ENCODE data around the gene SLC45A2.

Gene SLC45A2

GRCh38 chr5:34007201-34007620 is 22.7 kb upstream of the SLC45A2 start:
- peak; percentile 34 for DNase-seq (ENCODE audit: low spot score)

GRCh38 chr5:34005681-34006080 is 21.2 kb upstream of the SLC45A2 start:
- DNase-seq (ENCODE audit: low spot score) = no peak

DNA sequence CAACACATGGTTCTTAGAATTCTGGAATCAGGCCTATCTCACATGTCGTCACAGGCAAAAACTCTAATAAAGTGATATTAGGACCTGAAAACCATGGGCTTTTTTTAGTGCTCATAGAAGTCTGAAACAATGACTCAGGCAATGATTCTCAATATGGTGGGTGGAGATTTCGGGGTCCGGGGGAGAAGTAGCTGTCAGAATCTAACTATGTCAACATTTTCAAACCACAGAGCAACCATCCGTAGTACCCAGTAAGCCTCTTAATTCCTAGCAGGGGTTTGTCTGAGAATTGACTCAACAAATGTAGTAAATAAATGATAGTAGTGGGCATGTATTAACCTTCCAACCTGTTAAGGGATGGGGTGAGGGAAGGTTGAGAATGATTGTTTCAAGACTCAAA is 20.7 kb upstream of the SLC45A2 start:
- DNase-seq (ENCODE audit: low spot score) = no peak

DNA sequence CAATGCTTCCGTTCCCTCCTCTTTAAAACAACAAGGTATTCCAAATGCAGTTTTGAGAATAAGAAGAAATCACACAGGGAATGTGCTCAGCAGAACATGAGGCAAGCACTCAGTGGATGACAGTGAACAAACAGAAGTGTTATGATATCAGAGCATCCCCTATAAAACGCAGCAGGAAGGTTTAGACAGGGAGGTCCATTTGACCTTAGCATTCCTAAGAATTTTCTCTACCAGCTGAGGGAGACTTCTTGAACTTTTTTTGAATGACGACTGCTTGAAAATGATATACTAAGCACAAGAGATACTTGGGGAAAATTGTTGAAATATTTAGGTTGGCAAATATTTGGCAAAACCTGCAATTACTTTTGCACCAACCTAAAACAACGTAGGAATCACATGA is 19.4 kb upstream of the SLC45A2 start:
- no peak for DNase-seq (ENCODE audit: low spot score)

- DNase-seq (ENCODE audit: low spot score) = no peak
Measured at GRCh38 chr5:34002629-34003328, 18.3 kb upstream of the SLC45A2 start.

- no peak for DNase-seq (ENCODE audit: low spot score)
Measured at GRCh38 chr5:34001241-34001841, 16.8 kb upstream of the SLC45A2 start.

DNA sequence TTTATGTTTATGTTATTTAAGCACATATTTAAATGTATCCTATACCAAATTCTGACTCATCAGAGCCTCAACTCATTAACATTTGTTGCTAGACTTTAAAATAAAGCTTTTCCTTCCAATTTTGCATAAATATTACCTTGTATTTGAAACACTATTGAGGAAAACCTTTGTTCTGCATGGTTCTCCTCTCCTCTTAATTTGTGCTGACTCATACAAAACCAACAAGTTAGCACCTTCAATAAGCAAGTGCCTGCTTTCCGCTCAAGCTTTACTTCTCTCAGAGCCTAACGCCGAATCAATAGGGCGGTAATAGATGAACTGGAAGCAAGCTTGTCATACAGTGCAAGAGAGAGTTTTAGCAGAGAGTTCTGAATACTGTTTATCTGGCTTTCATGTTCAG is 15.5 kb upstream of the SLC45A2 start:
- no peak for DNase-seq (ENCODE audit: low spot score)

DNA sequence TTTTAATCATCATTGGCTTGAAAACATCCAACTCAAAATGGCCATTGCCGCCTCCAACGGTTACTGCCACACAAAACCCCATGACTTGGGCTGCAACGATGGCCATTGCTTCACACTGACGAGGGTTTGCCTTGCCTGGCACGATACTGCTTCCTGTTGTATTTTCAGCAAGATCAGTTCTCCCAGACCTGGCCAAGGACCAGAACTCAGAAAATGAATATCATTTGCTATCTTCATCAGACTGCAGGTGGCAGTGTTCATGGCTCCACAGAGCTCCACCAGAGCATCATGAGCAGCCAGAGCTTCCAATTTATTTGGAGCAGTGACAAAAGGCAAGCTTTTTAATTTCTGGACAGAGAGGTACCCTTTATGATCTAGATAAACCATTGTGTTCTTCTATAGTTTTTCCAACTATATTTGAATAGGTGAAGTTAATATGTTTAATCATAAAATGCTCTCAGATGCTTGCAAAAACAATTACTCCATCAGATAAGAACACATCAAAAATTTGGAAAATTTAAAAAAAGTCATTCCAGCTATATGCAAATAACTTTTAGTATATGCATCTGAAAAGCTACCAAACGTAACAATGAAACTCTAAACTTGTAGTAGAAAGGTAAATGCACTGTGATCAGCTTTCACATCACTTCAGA is 13.0 kb upstream of the SLC45A2 start:
- peak; percentile 76 for DNase-seq (ENCODE audit: low spot score)

DNA sequence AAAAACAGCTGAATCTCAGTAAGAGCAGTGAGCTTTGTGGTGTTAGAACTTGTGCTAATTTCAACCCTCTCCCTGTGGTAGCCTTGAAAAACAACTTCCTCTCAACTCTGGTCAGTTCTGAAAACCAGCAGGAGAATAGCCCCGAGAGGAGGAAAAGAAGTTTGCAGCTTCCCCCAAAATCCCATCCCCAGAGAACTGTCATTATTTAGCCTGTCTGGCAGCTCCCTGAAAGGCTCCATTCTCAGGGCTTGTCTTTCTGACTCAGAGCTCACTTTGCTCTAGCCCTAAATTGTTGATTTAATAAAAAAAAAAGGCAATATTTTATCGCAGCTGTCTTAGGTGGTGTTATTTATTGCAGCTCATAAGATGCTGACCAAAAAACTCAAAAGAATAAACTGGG is 11.4 kb upstream of the SLC45A2 start:
- no peak for DNase-seq (ENCODE audit: low spot score)

DNA sequence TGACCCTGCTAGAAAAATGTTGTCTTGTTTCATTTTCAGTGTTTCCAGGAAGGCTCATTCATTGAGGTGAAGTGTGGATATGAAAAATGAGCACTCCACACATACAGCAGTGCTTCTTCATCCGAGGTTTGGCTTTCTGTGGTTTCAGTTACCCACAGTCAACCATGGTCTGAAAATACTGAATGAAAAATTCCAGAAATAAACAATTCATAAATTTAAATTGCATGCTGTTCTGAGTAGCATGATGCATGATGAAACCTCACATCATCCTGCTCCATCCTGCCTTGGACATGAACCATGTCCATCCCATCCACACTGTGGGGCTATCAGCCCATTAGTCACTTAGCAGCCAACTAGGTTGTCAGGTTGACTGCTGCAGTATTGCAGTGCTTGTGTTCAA is 10.4 kb upstream of the SLC45A2 start:
- DNase-seq (ENCODE audit: low spot score) = no peak

DNA sequence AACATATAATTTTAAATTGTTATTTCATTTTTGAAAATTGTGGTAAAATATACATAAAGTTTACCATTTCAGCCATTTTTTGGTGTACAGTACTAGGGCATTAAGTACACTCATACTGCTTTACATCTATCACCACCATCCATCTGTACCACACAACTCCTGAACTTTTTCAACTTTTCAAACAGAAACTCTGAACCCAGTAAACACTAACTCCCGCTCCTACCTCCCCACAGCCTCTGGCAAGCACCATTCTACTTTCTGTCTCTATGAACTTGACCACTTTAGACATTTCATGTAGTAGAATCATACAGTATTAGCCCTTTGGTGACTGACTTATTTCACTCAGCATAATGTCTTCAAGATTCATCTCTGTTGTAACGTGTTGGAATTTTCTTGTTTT is 8.4 kb upstream of the SLC45A2 start:
- no peak for DNase-seq (ENCODE audit: low spot score)

GRCh38 chr5:33985447-33985846 is 954 bp upstream of the SLC45A2 start:
- DNase-seq (ENCODE audit: low spot score) = no peak

DNA sequence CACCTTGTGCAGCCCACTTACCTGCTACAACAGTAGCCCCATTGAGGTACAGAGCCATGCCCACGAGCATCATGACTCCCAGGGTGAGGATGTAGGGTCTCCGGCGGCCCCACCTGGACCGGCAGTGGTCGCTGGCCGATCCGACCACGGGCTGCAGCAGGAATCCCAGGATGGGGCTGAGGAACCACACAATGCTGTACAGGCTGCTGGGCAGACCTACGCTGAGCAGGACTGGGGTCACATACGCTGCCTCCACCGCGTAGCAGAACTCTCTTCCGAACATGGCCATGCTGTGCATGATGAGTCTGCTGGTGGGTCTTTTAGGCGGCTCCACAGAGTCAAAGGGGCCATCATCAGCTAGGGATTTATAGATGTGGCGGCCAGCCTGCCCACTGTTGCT is 315 bp downstream of the SLC45A2 start:
- no peak for DNase-seq (ENCODE audit: low spot score)

GRCh38 chr5:33981408-33982162 is 2.9 kb downstream of the SLC45A2 start:
- DNase-seq (ENCODE audit: low spot score) = no peak

DNA sequence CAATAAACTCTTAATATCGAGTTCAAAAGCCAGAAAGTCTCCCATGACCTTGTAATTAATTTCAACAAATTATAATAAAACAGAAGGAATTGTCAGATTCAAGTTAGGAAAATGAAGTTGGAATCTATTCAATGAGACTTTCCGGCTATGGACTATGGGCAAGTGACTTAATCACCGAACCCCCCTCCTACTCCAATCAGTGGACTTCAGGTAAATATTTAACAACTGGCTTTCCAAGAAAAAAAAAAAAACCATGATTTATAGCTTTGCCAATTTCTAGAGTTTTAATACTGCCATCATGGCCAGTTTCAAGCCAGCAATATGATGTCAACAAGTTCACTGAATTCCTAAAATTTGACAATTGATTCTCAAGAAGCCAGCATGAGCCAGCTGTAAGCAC is 4.5 kb downstream of the SLC45A2 start:
- DNase-seq (ENCODE audit: low spot score) = no peak

GRCh38 chr5:33978306-33978705 is 6.2 kb downstream of the SLC45A2 start:
- no peak for DNase-seq (ENCODE audit: low spot score)

- DNase-seq (ENCODE audit: low spot score) = no peak
Measured at GRCh38 chr5:33976307-33976706, 8.2 kb downstream of the SLC45A2 start.

DNA sequence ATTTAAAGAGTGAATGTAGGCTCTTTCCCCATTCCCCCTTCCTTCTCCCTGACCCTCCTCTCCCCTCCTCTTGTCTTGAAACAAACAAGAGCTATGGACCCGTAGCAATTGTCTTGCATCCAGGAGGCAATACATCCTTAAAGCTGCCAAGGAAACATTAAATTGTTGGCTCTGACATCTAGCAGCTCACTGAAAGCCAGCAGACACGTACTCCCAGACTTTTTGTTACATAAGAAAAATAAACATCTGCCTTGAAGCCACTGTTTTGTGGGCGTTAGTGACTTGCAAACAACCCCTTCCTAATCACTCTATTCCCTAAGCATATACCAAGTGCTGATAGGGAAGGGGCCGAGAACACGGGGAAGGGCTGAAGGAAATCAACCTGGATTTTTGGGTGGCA is 8.6 kb downstream of the SLC45A2 start:
- no peak for DNase-seq (ENCODE audit: low spot score)

DNA sequence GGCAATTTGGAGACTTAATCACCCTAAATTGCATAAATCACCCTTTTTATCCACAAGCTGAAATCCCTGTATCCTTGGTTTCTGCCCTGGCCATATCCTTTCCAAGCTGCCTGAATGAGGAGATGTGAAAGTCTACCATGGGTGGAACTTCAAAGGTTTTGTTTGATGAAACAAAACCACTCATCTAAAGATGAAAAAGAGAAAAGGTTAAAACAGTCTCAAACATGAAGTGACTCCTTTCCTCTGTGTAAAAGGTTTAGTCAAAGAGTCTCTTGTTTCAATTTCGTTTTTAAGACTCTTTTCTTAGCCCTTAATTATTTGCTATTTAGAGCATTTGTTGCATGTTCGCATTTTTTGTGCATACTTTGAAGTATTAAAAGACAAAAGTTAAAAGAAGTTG is 11.2 kb downstream of the SLC45A2 start:
- DNase-seq (ENCODE audit: low spot score) = no peak

DNA sequence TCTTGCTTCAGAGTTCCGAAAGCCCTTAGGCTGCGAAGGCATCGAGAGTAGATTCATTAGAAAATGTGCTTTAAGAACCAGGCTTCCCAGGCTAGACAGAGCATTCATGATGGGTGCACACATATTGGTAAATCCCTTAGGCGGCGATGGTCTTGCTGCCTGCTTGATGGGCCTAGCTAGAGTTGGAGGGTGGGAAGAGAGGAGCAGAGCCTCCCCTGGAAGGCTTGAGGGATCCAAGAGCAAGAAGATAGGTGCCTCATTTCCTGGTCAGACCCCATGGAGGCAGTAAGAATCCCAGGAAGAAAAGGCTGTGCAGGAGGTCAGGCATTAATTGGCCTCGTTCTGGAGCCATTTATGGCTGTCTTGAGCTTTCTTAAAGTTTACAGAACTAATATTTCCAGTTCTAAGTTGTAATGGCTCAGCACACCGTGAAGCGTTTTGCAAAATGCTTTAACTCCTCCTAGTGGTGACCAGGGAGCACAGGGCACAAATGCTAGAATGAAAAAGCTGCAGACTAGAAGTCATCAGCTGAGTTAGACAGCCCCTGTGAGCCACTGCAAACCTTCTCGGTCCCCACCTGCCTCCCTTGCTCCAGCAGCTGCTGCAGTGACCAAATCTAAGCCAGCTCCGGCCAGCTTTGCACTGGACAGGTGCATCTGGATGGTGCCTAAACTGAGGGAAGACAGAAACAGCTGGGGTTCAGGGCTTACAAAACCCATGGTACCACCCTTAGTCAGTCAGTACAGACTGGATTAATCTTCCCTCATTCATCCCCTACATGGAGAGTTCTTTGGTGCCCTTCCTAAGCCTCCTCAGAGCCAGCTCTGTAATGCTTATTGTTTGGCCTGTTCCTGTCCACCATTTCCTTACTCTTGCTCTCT is 14.7 kb downstream of the SLC45A2 start:
- peak; percentile 13 for DNase-seq (ENCODE audit: low spot score)

- no peak for DNase-seq (ENCODE audit: low spot score)
Measured at GRCh38 chr5:33968211-33969005, 16.1 kb downstream of the SLC45A2 start.

Data from globus pallidus (tissue), 1 donor.